DND-41 (cell line): Measurements from ENCODE around the gene ARVCF.

Experiments
- ATAC-seq: fragments of 200-7000 bp; cut with Tn5 transposase; 3 replicates; pipeline ENCODE4 v1.9.1; 2021; ENCODE audit warnings: low read depth; ENCODE audit not compliant: insufficient read depth
- DNase-seq: peaks from one replicate; pipeline ENCODE4 v3.0.0-alpha.2; 2020
- H2AFZ ChIP-seq: 2 replicates; pipeline ENCODE4 v1.6.0; 2012; ENCODE audit warnings: low read depth, low read length
- H3K27ac ChIP-seq: 2 replicates; pipeline ENCODE4 v1.5.1; 2012; ENCODE audit warnings: low read length, inconsistent platforms
- H3K27me3 ChIP-seq: fragments of 200-600 bp; sonication (generic); 2 replicates; pipeline ENCODE4 v1.6.0; 2012; ENCODE audit warnings: low read length, mild to moderate bottlenecking, inconsistent platforms; ENCODE audit not compliant: insufficient read depth, poor library complexity
- H3K36me3 ChIP-seq: 2 replicates; pipeline ENCODE4 v1.5.1; 2012; ENCODE audit warnings: low read length, inconsistent platforms; ENCODE audit not compliant: insufficient read depth
- H3K4me1 ChIP-seq: 2 replicates; pipeline ENCODE4 v1.5.1; 2012; ENCODE audit warnings: mild to moderate bottlenecking, low read length; ENCODE audit not compliant: insufficient read depth
- H3K4me2 ChIP-seq: 2 replicates; pipeline ENCODE4 v1.6.0; 2012; ENCODE audit warnings: mild to moderate bottlenecking, moderate library complexity, low read length, inconsistent platforms; ENCODE audit not compliant: insufficient read depth
- H3K4me3 ChIP-seq, 2 experiments: fragments of 200-600 bp in 1 of 2; shearing (Covaris generic) in 1 of 2; 2 replicates each; pipeline ENCODE4 v1.5.1; 2012 to 2016; ENCODE audit warnings: inconsistent platforms in 2 of 2, low read length in 2 of 2, mild to moderate bottlenecking in 2 of 2, low read depth in 1 of 2, moderate library complexity in 1 of 2
- H3K79me2 ChIP-seq: 2 replicates; pipeline ENCODE4 v1.6.0; 2012; ENCODE audit warnings: low read length, inconsistent platforms; ENCODE audit not compliant: insufficient read depth
- H3K9ac ChIP-seq: 2 replicates; pipeline ENCODE4 v1.6.0; 2012; ENCODE audit warnings: low read depth, mild to moderate bottlenecking, inconsistent platforms, low read length, moderate library complexity
- H3K9me3 ChIP-seq: 2 replicates; pipeline ENCODE4 v1.5.1; 2012; ENCODE audit warnings: low read length, moderate library complexity, mild to moderate bottlenecking, inconsistent platforms; ENCODE audit not compliant: insufficient read depth, severe bottlenecking
- H4K20me1 ChIP-seq: 2 replicates; pipeline ENCODE4 v1.6.0; 2012; ENCODE audit warnings: low read length; ENCODE audit not compliant: insufficient read depth
- EZH2 ChIP-seq: IDR thresholded peaks from 3 replicates; pipeline ENCODE4 v1.6.1; 2012; ENCODE audit warnings: borderline replicate concordance, low read depth, mild to moderate bottlenecking, moderate library complexity, low read length, inconsistent platforms; ENCODE audit not compliant: severe bottlenecking
- TF ChIP-seq, protein P1 (sequence below): IDR thresholded peaks from 2 replicates; pipeline ENCODE4 v1.5.1; 2012; ENCODE audit warnings: borderline replicate concordance, low read length, moderate library complexity, mild to moderate bottlenecking; ENCODE audit not compliant: poor library complexity, severe bottlenecking; ENCODE audit errors: extremely low read depth

Gene ARVCF

DNA sequence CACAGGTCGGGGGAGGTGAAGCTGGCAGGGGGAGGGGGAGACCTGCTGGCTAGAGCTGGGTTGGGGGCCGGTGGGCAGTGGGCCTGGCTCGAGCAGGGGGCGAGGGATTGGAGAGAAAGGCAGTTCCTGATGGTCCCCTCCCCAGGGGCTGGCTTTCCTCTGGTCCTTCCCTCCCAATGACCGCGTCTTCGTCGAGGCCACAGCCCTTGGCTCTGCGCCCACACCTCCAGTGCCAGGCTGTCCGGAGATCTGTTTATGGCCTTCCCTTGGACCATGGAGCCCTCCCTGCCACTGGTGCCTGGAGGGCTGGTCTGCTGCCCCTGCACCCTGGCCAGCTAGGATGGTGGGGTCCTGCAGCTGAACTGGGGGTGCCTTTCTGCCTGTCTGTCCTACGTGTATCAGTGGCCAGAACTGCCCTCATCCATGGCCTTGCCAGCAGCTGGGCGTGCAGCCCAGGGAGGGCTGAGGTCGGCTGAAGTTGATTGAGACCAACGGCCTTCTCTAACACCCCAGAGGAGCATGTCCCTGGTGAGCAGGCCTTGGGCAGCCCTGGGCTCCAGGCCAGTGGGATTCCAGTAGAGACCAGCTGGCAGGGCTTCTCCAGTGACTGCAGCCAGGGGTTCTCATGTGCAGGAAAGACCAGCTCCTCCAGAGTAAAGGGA lies 16.6 kb upstream of the ARVCF start:
- Histone ChIP-seq H4K20me1 (peaks cover 60% of the 10 kb centered on the region), H3K9ac (no peak overlapping the region), H3K27ac (no peak overlapping the region), H3K27me3 (no peaks in the 10 kb centered on the region), H3K4me2 (no peak overlapping the region), H3K4me1 (no peaks in the 10 kb centered on the region), H3K4me3 (no peak overlapping the region), H2AFZ (no peak overlapping the region), H3K9me3 (no peaks in the 10 kb centered on the region), H3K79me2 (peaks cover 70% of the 10 kb centered on the region), H3K36me3 (peaks cover 44% of the 10 kb centered on the region)
- TF ChIP-seq, protein P1, sequence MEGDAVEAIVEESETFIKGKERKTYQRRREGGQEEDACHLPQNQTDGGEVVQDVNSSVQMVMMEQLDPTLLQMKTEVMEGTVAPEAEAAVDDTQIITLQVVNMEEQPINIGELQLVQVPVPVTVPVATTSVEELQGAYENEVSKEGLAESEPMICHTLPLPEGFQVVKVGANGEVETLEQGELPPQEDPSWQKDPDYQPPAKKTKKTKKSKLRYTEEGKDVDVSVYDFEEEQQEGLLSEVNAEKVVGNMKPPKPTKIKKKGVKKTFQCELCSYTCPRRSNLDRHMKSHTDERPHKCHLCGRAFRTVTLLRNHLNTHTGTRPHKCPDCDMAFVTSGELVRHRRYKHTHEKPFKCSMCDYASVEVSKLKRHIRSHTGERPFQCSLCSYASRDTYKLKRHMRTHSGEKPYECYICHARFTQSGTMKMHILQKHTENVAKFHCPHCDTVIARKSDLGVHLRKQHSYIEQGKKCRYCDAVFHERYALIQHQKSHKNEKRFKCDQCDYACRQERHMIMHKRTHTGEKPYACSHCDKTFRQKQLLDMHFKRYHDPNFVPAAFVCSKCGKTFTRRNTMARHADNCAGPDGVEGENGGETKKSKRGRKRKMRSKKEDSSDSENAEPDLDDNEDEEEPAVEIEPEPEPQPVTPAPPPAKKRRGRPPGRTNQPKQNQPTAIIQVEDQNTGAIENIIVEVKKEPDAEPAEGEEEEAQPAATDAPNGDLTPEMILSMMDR: no peak
- TF ChIP-seq EZH2: no peak
- no peak for ATAC-seq
- no peak for DNase-seq

DNA sequence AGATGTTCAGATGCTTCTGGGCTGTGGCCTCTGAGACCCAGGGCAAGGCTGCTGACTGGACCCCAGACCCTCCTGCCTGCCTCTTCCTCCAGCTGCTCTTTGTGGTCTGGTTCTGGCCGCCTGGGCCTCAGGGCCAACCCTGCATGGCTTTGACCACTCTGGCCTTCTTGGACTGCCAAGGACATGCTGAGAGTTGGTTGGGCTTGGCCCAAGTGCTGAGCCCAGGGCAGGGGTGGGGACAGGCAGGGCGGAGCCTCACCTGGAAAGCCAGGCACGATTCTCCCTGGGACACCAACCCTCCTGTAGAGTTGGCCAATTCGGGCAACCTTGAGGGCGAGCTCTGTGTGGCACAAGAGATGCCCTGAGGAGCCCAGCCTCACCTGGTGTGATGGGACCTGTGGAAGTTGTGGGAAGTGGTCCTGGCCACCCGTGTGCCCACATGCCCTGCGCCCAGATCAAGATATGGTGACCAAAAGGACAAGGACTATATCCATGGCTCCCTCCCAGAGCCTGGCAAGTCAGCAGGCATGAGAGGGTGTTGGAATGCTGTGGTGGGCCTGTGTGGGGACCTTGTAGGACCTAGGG lies 15.9 kb upstream of the ARVCF start:
- ATAC-seq (no peak), DNase-seq (no peak)
- no peaks in the 10 kb centered on the region for H3K4me1 ChIP-seq
- H3K4me2 ChIP-seq: no peak overlapping the region
- peaks cover 72% of the 10 kb centered on the region for H3K79me2 ChIP-seq
- H4K20me1 ChIP-seq: peaks cover 60% of the 10 kb centered on the region
- TF ChIP-seq, protein P1: no peak
- no peak for TF ChIP-seq EZH2
- no peak overlapping the region for H3K27ac ChIP-seq
- H3K9me3 ChIP-seq: no peaks in the 10 kb centered on the region
- no peak overlapping the region for H2AFZ ChIP-seq
- no peak overlapping the region for H3K4me3 ChIP-seq
- H3K9ac ChIP-seq: no peak overlapping the region
- peaks cover 39% of the 10 kb centered on the region for H3K36me3 ChIP-seq
- H3K27me3 ChIP-seq: no peaks in the 10 kb centered on the region

DNA sequence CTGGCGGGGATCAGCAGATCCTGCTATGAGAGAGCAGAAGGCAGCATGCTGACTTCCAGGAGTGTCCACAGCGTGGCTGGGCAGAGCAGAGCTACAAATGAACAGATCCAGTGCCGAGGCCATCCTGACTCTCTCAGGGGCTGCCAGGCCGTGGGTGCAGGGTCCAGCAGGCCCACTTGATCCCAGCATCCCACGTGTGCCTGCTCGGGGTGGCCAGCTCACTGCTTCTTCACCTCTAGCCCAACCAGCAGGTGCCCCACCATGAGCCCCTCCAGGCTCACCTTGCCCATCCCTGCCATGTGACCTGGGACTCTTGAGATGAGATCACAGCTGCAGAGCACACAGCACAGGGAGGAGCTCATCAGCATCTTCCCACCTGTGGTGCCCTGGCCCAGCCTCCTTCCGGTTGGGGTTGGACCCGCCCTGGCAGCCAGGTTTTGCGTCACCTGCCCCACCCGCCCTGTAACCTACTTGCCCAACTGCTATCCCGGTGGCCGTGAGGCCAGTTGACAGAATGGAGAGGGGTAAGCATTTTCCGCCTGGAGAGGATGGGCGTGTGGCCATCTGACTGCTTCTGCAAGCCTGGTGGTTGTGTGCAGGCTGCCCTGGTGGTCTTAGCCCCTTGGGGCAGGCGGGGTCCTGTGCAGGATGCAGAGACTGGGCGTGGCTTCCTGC lies 15.2 kb upstream of the ARVCF start:
- no peak overlapping the region for H2AFZ ChIP-seq
- DNase-seq (no peak), ATAC-seq (no peak)
- peaks cover 76% of the 10 kb centered on the region for H3K79me2 ChIP-seq
- H3K27ac ChIP-seq: no peak overlapping the region
- H3K4me2 ChIP-seq: no peak overlapping the region
- no peak overlapping the region for H3K9ac ChIP-seq
- peaks cover 32% of the 10 kb centered on the region for H3K36me3 ChIP-seq
- no peaks in the 10 kb centered on the region for H3K4me1 ChIP-seq
- H3K27me3 ChIP-seq: no peaks in the 10 kb centered on the region
- H4K20me1 ChIP-seq: peaks cover 57% of the 10 kb centered on the region
- H3K9me3 ChIP-seq: no peaks in the 10 kb centered on the region
- H3K4me3 ChIP-seq: no peak overlapping the region
- TF ChIP-seq, protein P1: no peak
- TF ChIP-seq EZH2: no peak
